Bronchial epithelial cell (primary cell): Measurements from ENCODE around the gene OXT. TPM values are rescaled to one million over a fixed set of nuclear protein-coding genes. Genes with fewer than 3 reads are reported as not detected.
"Not testable (repeated sequence)": the region's sequence is repeated elsewhere in the genome, so short reads cannot be mapped to it uniquely, and the experiment has no call there.

ENCODE experiments used
- DNase-seq: peaks from one replicate; pipeline ENCODE4 v3.0.0-alpha.2; 2010; ENCODE audit warnings: low read depth
- FAIRE-seq: peaks from 2 replicates; lab custom pipeline; 2011; peaks lifted over from hg19 to GRCh38; lab: Jason Lieb, UNC
- H3K27me3 ChIP-seq: 2 replicates; pipeline ENCODE4 v1.5.1; 2011; ENCODE audit warnings: low read length; ENCODE audit not compliant: control insufficient read depth, insufficient read depth
- H3K36me3 ChIP-seq: 2 replicates; pipeline ENCODE4 v1.5.1; 2011; ENCODE audit warnings: low read length; ENCODE audit not compliant: control insufficient read depth, insufficient read depth
- H3K4me3 ChIP-seq: 2 replicates; pipeline ENCODE4 v1.5.1; 2011; ENCODE audit warnings: mild to moderate bottlenecking, low read depth, low read length, control low read depth
- CTCF ChIP-seq: IDR thresholded peaks from 2 replicates; pipeline ENCODE4 v1.5.1; 2011; ENCODE audit warnings: mild to moderate bottlenecking, moderate library complexity, low read length, control low read depth, inconsistent platforms; ENCODE audit not compliant: insufficient read depth, severe bottlenecking
- total RNA-seq: library from RNA; depleted of rRNA; stranded (reverse); fragments of >200 nt; gene quantifications from 2 replicates; pipeline ENCODE4 v1.2.1, GENCODE V29; 2014

Gene OXT
- total RNA-seq, 1 donor from 2014 or later, result not detected

- H3K36me3 ChIP-seq, H3K4me3 ChIP-seq, H3K27me3 ChIP-seq, FAIRE-seq: not testable (repeated sequence)
- peak; percentile 54 for DNase-seq
- peak; percentile 60 for TF ChIP-seq CTCF
Observed at GRCh38 chr20:3117839-3118379, 46.5 kb downstream of the OXT start.

GRCh38 chr20:3119044-3119443, 47.6 kb downstream of the OXT start:
- TF ChIP-seq CTCF, result no peak
- Histone ChIP-seq H3K4me3 (no peak overlapping the region), H3K27me3 (no peaks in the 10 kb centered on the region), H3K36me3 (peaks cover 8% of the 10 kb centered on the region)
- no peak for DNase-seq
- FAIRE-seq, result no peak

- Histone ChIP-seq H3K4me3 (no peak overlapping the region), H3K36me3 (peaks cover 8% of the 10 kb centered on the region), H3K27me3 (no peaks in the 10 kb centered on the region)
- DNase-seq (no peak), FAIRE-seq (no peak)
- no peak for TF ChIP-seq CTCF
Observed at GRCh38 chr20:3121271-3121911, 50.0 kb downstream of the OXT start.

Other genes starting within 250 kb of the OXT start
- gene PCED1A, start 231.0 kb upstream of the OXT start, total RNA-seq, result 12.9 and 17.9 TPM in 2 replicates
- gene VPS16, start 230.9 kb upstream of the OXT start, total RNA-seq, result 33.2 and 33.4 TPM in 2 replicates
- 20.8 and 25.2 TPM in 2 replicates for gene PTPRA, start 198.1 kb upstream of the OXT start, total RNA-seq
- 0.13 and 0.53 TPM in 2 replicates for gene GNRH2, start 28.0 kb upstream of the OXT start, total RNA-seq
- 68.0 and 69.5 TPM in 2 replicates for gene MRPS26, start 25.6 kb upstream of the OXT start, total RNA-seq
- gene AVP, start 13.1 kb downstream of the OXT start, total RNA-seq, result not detected in 2 replicates
- 11.3 and 17.9 TPM in 2 replicates for gene FASTKD5, start 88.2 kb downstream of the OXT start, total RNA-seq
- gene UBOX5, start 88.2 kb downstream of the OXT start, total RNA-seq, result 1.9 and 2.1 TPM in 2 replicates
- gene LZTS3, start 101.9 kb downstream of the OXT start, total RNA-seq, result 11.3 and 20.0 TPM in 2 replicates
- 57.6 and 72.7 TPM in 2 replicates for gene DDRGK1, start 133.1 kb downstream of the OXT start, total RNA-seq
- gene ITPA, start 137.9 kb downstream of the OXT start, total RNA-seq, result 36.9 and 45.5 TPM in 2 replicates
- 3.2 and 5.1 TPM in 2 replicates for gene SLC4A11, start 167.6 kb downstream of the OXT start, total RNA-seq